Activated T-helper 17 cell treated with anti-CD3 and anti-CD28 coated beads, Interleukin-2, amount 50 U/mL, for 72 hours (primary cell): Measurements from ENCODE around the gene STX1A. TPM values are rescaled to one million over a fixed set of nuclear protein-coding genes. Genes with fewer than 3 reads are reported as not detected.
"Not testable (repeated sequence)": the region's sequence is repeated elsewhere in the genome, so short reads cannot be mapped to it uniquely, and the experiment has no call there.

ENCODE experiments used
- ATAC-seq: fragments of 150-1000 bp; cut with Tn5 transposase; replicated peaks from 2 replicates; pipeline ENCODE4 v1.10.0; 2021; ENCODE audit warnings: mild to moderate bottlenecking, moderate library complexity
- H3K27ac Mint-ChIP-seq: one replicate; pipeline ENCODE4 v1.8.0; 2022; ENCODE audit warnings: mixed read lengths
- H3K27me3 Mint-ChIP-seq: one replicate; pipeline ENCODE4 v1.8.0; 2022; ENCODE audit warnings: mixed read lengths
- H3K36me3 Mint-ChIP-seq: one replicate; pipeline ENCODE4 v1.8.0; 2022; ENCODE audit warnings: low read depth, mild to moderate bottlenecking, mixed read lengths
- H3K4me1 Mint-ChIP-seq: one replicate; pipeline ENCODE4 v1.8.0; 2022; ENCODE audit warnings: mixed read lengths
- H3K4me3 Mint-ChIP-seq: one replicate; pipeline ENCODE4 v1.8.0; 2022; ENCODE audit warnings: mild to moderate bottlenecking, mixed read lengths
- H3K9me3 Mint-ChIP-seq: one replicate; pipeline ENCODE4 v1.8.0; 2022; ENCODE audit warnings: mixed read lengths
- total RNA-seq, 2 donors: library from RNA; stranded (reverse); gene quantifications; one replicate each; pipeline ENCODE4 v1.2.3, GENCODE V29; 2022

STX1A gene
- total RNA-seq, 2 donors from 2014 or later: 16.8 to 40.9 TPM

- no peaks in the 10 kb centered on the region for H3K9me3 Mint-ChIP-seq
- peaks cover 16% of the 10 kb centered on the region for H3K27me3 Mint-ChIP-seq
- no peak for ATAC-seq
- H3K27ac Mint-ChIP-seq: no peak overlapping the region
- no peaks in the 10 kb centered on the region for H3K4me1 Mint-ChIP-seq
- H3K4me3 Mint-ChIP-seq: no peak overlapping the region
- H3K36me3 Mint-ChIP-seq: no peaks in the 10 kb centered on the region
Measured at GRCh38 chr7:73669858-73670385, 49.5 kb downstream of the STX1A start.

- no peaks in the 10 kb centered on the region for H3K9me3 Mint-ChIP-seq
- no peaks in the 10 kb centered on the region for H3K36me3 Mint-ChIP-seq
- peaks cover 3% of the 10 kb centered on the region for H3K4me1 Mint-ChIP-seq
- H3K27ac Mint-ChIP-seq: no peak overlapping the region
- ATAC-seq: no peak
- peaks cover 20% of the 10 kb centered on the region for H3K27me3 Mint-ChIP-seq
- H3K4me3 Mint-ChIP-seq: no peak overlapping the region
Measured at GRCh38 chr7:73669288-73669701, 50.2 kb downstream of the STX1A start.

GRCh38 chr7:73668886-73669230 is 50.6 kb downstream of the STX1A start:
- no peak for ATAC-seq
- no peaks in the 10 kb centered on the region for H3K36me3 Mint-ChIP-seq
- peaks cover 5% of the 10 kb centered on the region for H3K4me1 Mint-ChIP-seq
- peak overlapping the region; percentile 48 for H3K4me3 Mint-ChIP-seq
- peaks cover 24% of the 10 kb centered on the region for H3K27me3 Mint-ChIP-seq
- H3K9me3 Mint-ChIP-seq: no peaks in the 10 kb centered on the region
- H3K27ac Mint-ChIP-seq: no peak overlapping the region

DNA sequence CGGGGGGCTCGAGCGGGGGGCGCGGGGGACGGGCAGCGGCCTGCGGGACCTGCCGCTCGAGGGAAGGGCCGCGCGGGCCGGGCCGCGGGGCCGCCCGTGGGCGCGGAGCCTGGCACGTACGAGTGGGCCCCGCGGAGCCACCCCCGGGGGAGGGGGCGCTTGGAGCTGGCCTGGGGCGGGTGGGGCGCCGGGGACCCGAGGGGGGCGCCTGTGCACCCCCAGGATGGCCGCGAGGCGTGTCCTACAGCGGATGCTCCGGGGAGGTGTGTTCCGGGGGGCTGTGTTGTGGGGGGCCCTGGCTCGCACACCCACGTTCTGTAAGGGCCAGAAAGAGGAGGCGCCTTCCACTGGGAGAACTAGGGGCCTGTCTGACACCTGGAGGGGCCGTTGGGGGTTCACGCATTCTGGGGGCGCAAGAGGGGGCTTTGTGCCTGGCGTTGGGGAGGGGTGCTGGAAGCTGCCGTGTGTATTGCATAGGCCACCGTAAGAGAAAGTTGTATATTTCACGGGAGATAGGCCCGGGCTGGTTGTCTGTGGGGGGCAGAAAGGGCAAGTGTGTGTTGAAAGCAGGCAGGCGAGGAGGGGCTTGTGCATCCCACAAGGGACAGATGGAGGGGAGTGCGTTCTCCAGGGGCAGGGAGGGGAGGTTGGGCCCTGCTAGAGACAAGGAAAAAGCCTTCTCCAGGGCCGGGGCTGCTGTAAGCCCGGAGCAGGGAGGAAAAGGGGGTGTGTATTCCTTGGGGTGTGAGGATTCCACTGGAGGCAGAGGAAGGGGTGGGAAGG is 51.2 kb downstream of the STX1A start:
- Mint-ChIP-seq H3K4me3 (peak overlapping the region; percentile 48), H3K36me3 (no peaks in the 10 kb centered on the region), H3K27me3 (peaks cover 26% of the 10 kb centered on the region), H3K4me1 (peaks cover 6% of the 10 kb centered on the region), H3K9me3 (no peaks in the 10 kb centered on the region), H3K27ac (no peak overlapping the region)
- no peak for ATAC-seq

DNA sequence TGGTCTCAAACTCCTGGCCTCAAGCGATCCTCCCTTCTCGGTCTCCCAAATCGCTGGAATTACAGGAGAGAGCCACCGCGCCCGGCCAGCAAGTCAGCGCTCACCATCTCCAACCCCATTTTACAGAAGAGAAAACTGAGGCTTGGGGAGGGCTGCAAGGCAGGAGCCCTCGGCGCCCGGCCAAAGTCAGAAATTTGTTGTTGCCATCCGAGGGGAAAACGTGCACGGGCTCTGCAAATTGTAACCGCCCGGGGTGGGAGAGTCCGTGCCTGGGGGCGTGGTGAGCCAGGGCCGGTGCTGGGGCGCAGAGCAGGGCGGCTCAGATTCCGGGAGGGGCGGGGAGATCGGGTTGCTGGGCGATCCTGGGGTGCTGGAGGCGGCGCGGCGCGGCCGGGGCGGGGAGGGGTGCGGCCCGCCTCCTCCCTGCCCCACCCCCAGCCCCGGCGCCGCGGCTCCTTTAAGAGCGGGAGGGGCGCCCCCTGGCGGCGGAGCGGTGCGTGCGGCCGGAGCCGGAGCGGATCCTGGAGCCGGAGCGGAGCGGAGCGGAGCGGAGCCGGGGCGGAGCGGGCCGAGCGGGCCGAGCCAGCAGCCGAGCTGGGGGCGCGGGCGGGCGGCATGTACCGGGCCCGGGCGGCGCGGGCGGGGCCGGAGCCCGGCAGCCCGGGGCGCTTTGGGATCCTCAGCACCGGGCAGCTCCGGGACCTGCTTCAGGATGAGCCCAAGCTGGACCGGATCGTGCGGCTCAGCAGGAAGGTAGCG is 51.9 kb downstream of the STX1A start, which contains the start of gene VPS37D:
Gene VPS37D, plus strand, starts transcription at position 488 of the 759 bp plus-strand sequence. Its CDS starts 128 bp downstream, at position 616.
- Mint-ChIP-seq H3K36me3 (no peaks in the 10 kb centered on the region), H3K4me3 (peak within 1 kb of the TSS; percentile 63), H3K27ac (no peak within 1 kb of the TSS), H3K9me3 (no peaks in the 10 kb centered on the region), H3K27me3 (peaks cover 31% of the 10 kb centered on the region), H3K4me1 (peaks cover 9% of the 10 kb centered on the region)
- peak; percentile 94 for ATAC-seq

- Mint-ChIP-seq H3K4me3 (no peak overlapping the region), H3K9me3 (no peaks in the 10 kb centered on the region), H3K36me3 (no peaks in the 10 kb centered on the region), H3K27ac (no peak overlapping the region), H3K4me1 (peaks cover 9% of the 10 kb centered on the region), H3K27me3 (peaks cover 29% of the 10 kb centered on the region)
- ATAC-seq: no peak
Measured at GRCh38 chr7:73663033-73663432, 56.4 kb downstream of the STX1A start.

GRCh38 chr7:73660594-73660993 is 58.9 kb downstream of the STX1A start:
- not testable (repeated sequence) for H3K9me3 Mint-ChIP-seq, ATAC-seq, H3K27ac Mint-ChIP-seq, H3K36me3 Mint-ChIP-seq, H3K4me1 Mint-ChIP-seq, H3K4me3 Mint-ChIP-seq
- H3K27me3 Mint-ChIP-seq: peaks cover 23% of the 10 kb centered on the region

DNA sequence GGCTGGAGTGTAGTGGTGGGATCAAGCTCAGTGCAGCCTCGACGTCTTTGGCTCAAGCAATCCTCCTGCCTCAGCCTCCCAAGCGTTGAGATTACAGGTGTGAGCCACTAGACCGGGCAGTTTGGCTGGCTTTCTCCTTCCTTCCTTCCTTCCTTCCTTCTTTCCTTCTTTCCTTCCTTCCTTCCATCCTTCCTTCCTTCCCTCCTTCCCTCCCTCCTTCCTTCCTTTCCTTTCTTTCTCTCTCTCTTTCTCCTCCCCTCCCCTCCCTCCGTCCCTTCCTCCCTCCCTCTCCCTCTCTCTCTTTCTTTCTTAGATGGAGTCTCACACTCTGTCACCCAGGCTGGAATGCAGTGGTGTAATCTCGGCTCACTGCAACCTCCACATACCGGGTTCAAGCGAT is 59.5 kb downstream of the STX1A start:
- Mint-ChIP-seq H3K4me3 (no peak overlapping the region), H3K36me3 (no peaks in the 10 kb centered on the region), H3K27ac (no peak overlapping the region), H3K9me3 (no peaks in the 10 kb centered on the region), H3K27me3 (peaks cover 24% of the 10 kb centered on the region), H3K4me1 (peaks cover 9% of the 10 kb centered on the region)
- no peak for ATAC-seq

DNA sequence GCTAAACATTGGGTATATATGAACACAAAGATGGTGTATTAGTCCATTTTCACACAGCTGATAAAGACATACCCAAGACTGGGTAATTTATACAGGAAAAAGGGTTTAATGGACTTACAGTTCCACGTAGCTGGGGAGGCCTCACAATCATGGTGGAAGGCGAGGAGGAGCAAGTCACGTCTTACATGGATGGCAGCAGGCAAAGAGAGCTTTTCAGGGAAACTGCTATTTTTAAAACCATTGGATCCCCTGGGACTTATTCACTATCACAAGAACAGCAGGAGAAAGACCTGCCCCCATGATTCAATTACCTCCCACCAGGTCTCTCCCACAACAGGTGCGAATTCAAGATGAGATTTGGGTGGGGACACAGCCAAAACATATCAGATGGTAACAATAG is 64.2 kb downstream of the STX1A start:
- not testable (repeated sequence) for H3K9me3 Mint-ChIP-seq, H3K4me1 Mint-ChIP-seq, ATAC-seq, H3K27ac Mint-ChIP-seq, H3K36me3 Mint-ChIP-seq, H3K4me3 Mint-ChIP-seq
- peaks cover 20% of the 10 kb centered on the region for H3K27me3 Mint-ChIP-seq

DNA sequence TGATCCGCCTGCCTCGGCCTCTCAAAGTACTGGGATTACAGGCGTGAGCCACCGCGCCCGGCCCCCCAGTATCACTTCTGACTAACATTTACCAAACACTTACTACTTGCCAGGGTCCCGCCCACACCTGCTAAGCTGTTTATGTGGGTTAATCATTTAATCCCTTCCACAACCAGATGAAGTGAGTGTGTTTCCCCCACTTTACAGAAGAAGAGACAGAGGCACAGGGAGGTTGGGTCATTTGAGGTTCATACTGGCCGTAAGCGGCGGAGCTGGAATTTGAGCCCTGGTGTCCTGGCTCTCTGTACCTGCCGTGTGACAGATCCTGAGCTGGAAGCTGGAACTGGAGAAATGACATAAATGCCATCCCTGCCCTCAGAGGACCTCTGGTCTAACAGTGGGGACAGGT is 66.9 kb downstream of the STX1A start:
- Mint-ChIP-seq H3K27me3 (peaks cover 38% of the 10 kb centered on the region), H3K4me3 (no peak overlapping the region), H3K27ac (no peak overlapping the region), H3K9me3 (no peaks in the 10 kb centered on the region), H3K4me1 (peaks cover 16% of the 10 kb centered on the region), H3K36me3 (no peaks in the 10 kb centered on the region)
- ATAC-seq: no peak

DNA sequence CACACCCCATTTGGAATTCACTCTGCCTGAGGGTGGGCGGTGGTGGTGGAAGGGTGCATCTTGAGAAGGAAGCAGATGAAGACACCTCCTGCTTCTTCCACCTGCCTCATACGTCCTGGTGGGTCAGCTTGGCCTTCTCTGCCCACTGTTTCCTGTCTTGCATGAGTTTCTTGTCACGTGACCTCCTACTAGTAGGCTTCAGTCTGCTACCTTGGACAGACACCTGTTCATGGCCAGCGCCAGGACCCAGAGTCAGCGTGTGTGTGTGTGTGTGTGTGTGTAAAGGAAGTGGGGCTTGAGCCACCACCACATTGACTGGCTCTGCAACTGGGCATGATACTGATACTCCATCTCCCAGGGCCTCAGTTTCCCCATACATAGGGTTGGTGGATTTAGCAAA is 68.9 kb downstream of the STX1A start:
- H3K36me3 Mint-ChIP-seq: no peaks in the 10 kb centered on the region
- H3K27ac Mint-ChIP-seq: no peak overlapping the region
- peaks cover 49% of the 10 kb centered on the region for H3K27me3 Mint-ChIP-seq
- no peak overlapping the region for H3K4me3 Mint-ChIP-seq
- H3K9me3 Mint-ChIP-seq: no peaks in the 10 kb centered on the region
- peaks cover 16% of the 10 kb centered on the region for H3K4me1 Mint-ChIP-seq
- no peak for ATAC-seq

DNA sequence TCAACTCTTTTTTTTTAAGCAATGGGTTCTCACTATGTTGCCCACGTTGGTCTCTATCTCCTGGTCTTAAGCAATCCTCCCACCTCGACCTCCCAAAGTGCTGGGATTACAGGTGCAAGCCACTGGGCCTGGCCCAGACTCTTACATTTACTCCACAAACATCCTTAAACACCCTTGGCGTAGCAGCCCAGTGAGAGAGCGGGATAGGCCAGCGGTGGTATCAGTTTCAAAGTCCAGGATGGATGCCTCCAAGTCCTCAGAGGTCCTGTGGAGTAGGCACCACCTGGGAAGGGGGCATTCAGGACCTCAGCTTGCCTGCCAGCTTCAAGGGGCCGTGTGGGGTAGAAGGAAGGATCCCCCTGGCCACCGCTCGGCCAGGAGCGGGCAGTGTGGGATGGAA is 69.9 kb downstream of the STX1A start:
- Mint-ChIP-seq H3K27me3 (peaks cover 44% of the 10 kb centered on the region), H3K4me1 (peaks cover 16% of the 10 kb centered on the region), H3K9me3 (no peaks in the 10 kb centered on the region), H3K4me3 (peak overlapping the region; percentile 62), H3K27ac (no peak overlapping the region), H3K36me3 (no peaks in the 10 kb centered on the region)
- no peak for ATAC-seq
